ENCODE data around the gene CEP20. TPM values are rescaled to one million over a fixed set of nuclear protein-coding genes. Genes with fewer than 3 reads are reported as not detected.

The CEP20 gene
- total and polyA plus RNA-seq, 8 donors: 22.7 to 44.6 (median 37.4) TPM

- intact Hi-C loops (cut with DNase I): no loop called here
- H3K27me3 ChIP-seq: no peaks in the 10 kb centered on the region
- no peak overlapping the region for H3K27ac ChIP-seq
- H3K9me3 ChIP-seq: no peaks in the 10 kb centered on the region
- no peak for DNase-seq
- ATAC-seq: no peak
- H3K4me1 ChIP-seq: no peaks in the 10 kb centered on the region
- no peak overlapping the region for H3K4me3 ChIP-seq
- TF ChIP-seq, protein P1, sequence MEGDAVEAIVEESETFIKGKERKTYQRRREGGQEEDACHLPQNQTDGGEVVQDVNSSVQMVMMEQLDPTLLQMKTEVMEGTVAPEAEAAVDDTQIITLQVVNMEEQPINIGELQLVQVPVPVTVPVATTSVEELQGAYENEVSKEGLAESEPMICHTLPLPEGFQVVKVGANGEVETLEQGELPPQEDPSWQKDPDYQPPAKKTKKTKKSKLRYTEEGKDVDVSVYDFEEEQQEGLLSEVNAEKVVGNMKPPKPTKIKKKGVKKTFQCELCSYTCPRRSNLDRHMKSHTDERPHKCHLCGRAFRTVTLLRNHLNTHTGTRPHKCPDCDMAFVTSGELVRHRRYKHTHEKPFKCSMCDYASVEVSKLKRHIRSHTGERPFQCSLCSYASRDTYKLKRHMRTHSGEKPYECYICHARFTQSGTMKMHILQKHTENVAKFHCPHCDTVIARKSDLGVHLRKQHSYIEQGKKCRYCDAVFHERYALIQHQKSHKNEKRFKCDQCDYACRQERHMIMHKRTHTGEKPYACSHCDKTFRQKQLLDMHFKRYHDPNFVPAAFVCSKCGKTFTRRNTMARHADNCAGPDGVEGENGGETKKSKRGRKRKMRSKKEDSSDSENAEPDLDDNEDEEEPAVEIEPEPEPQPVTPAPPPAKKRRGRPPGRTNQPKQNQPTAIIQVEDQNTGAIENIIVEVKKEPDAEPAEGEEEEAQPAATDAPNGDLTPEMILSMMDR (IDR thresholded peaks at IDR 0.05): no peak
- no peaks in the 10 kb centered on the region for H3K36me3 ChIP-seq
Measured at GRCh38 chr16:15916323-15916722, 27.9 kb upstream of the CEP20 start.

- ATAC-seq (no peak), DNase-seq (no peak)
- intact Hi-C loops (cut with DNase I): no loop called here
- TF ChIP-seq, protein P1 (IDR thresholded peaks at IDR 0.05): no peak
- no peak overlapping the region for H3K4me3 ChIP-seq
- H3K4me1 ChIP-seq: no peaks in the 10 kb centered on the region
- no peaks in the 10 kb centered on the region for H3K36me3 ChIP-seq
- no peaks in the 10 kb centered on the region for H3K9me3 ChIP-seq
- H3K27me3 ChIP-seq: no peaks in the 10 kb centered on the region
- H3K27ac ChIP-seq: no peak overlapping the region
Measured at GRCh38 chr16:15915555-15916081, 27.2 kb upstream of the CEP20 start.

GRCh38 chr16:15913046-15913698, 24.8 kb upstream of the CEP20 start:
- Histone ChIP-seq H3K27ac (no peak overlapping the region), H3K36me3 (no peaks in the 10 kb centered on the region), H3K9me3 (no peaks in the 10 kb centered on the region), H3K4me3 (no peak overlapping the region), H3K27me3 (no peaks in the 10 kb centered on the region), H3K4me1 (no peaks in the 10 kb centered on the region)
- intact Hi-C loops (cut with DNase I): no loop called here
- peak in 1 of 4 donors; percentile 1 for DNase-seq
- no peak for ATAC-seq
- TF ChIP-seq, protein P1 (IDR thresholded peaks at IDR 0.05): no peak

- no peak overlapping the region for H3K4me3 ChIP-seq
- intact Hi-C loops (cut with DNase I): no loop called here
- TF ChIP-seq, protein P1 (IDR thresholded peaks at IDR 0.05): no peak
- ATAC-seq (no peak), DNase-seq (no peak)
- peaks cover 0 to 7% of the 10 kb centered on the region in 2 donors for H3K9me3 ChIP-seq
- no peaks in the 10 kb centered on the region for H3K36me3 ChIP-seq
- H3K27me3 ChIP-seq: no peaks in the 10 kb centered on the region
- H3K27ac ChIP-seq: no peak overlapping the region
- H3K4me1 ChIP-seq: no peaks in the 10 kb centered on the region
Measured at GRCh38 chr16:15911198-15911597, 22.8 kb upstream of the CEP20 start.

- intact Hi-C loops (cut with DNase I): no loop called here
- peak; percentile 33 for ATAC-seq
Measured at GRCh38 chr16:15907863-15908478, 19.6 kb upstream of the CEP20 start.

More at GRCh38 chr16:15907863-15908478, 19.6 kb upstream of the CEP20 start:
- Histone ChIP-seq H3K4me1 (no peaks in the 10 kb centered on the region), H3K36me3 (no peaks in the 10 kb centered on the region), H3K27me3 (no peaks in the 10 kb centered on the region), H3K4me3 (no peak overlapping the region), H3K9me3 (peaks cover 0 to 7% of the 10 kb centered on the region in 2 donors), H3K27ac (no peak overlapping the region)
- peak in 1 of 4 donors; percentile 10 for DNase-seq
- TF ChIP-seq, protein P1 (IDR thresholded peaks at IDR 0.05): no peak

Data from left lung (tissue), 10 donors.